Stimulated activated CD4-positive, alpha-beta T cell treated with anti-CD3 and anti-CD28 coated beads, Interleukin-12 subunit alpha, Interleukin-12 subunit beta, amount 100 ng/mL, for 24 hours (primary cell): Measurements from ENCODE around the gene DNAH3.
"Not testable (repeated sequence)": the region's sequence is repeated elsewhere in the genome, so short reads cannot be mapped to it uniquely, and the experiment has no call there.

Source experiments
- DNase-seq, 2 experiments: peaks; one replicate each; pipeline ENCODE4 v3.0.0-alpha.2; 2020; ENCODE audit warnings: low read depth in 2 of 2

The DNAH3 gene

DNA sequence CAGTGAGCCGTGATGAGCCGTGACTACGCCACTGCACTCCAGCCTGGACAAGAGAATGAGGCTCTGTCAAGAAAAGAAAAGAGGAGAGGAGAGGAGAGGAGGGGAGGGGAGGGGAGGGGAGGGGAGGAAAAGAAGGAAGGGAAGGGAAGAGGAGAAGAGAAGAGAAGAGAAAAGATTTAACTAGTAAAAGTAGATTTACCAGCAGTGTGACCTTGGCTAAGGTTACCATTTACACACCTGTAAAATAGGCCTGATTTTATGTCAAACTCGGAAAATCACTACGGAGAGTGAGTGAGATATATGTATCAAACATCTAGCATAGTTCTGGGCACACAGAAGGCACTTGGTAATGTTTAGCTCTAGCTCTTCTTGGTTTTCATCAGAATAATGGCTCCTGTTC is 140.8 kb downstream of the DNAH3 start:
- DNase-seq = no peak

- no peak for DNase-seq
These were observed 145.6 kb downstream of the DNAH3 start for GRCh38 chr16:21005008-21005407.

DNA sequence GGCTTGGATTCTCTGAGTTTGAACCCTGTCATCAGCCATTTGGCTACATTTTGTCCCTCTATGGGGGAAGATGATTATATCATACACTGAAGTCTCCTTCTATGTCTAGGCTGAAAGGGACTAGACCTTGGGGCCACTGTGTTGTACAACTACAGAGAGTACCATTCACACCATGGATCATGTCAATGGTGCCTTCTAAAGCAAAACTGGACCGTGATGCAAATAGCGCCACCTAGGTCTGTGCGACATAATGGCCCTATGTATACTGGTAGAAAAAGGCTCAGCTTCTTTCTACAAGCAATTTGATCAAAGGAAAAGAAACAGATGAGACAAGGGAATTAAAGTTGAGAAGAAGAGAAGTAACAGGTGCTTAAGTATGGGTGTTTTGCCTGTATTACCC is 149.4 kb downstream of the DNAH3 start:
- DNase-seq = peak in 1 of 2 experiments; percentile 11

DNA sequence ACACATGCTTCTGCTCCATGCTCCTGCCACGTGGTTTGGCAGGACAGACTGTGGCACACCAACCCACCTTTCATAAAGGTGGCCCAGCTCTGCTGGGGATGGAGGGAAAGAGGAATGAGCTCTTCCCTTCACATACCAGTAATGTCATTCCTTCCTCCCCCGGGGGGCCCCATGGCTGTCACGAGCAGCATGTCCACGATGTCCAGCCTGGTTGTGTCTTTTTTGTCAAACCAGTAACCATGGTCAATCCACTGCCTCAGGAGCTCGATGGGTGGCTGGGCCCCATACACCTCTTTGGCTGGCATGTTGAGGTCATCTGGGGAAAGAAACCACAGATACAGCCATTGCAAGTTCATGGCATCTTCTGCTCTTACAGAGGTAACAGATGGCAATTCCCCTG is 153.5 kb downstream of the DNAH3 start:
- no peak for DNase-seq

GRCh38 chr16:20995711-20996110 is 154.9 kb downstream of the DNAH3 start:
- no peak for DNase-seq

DNA sequence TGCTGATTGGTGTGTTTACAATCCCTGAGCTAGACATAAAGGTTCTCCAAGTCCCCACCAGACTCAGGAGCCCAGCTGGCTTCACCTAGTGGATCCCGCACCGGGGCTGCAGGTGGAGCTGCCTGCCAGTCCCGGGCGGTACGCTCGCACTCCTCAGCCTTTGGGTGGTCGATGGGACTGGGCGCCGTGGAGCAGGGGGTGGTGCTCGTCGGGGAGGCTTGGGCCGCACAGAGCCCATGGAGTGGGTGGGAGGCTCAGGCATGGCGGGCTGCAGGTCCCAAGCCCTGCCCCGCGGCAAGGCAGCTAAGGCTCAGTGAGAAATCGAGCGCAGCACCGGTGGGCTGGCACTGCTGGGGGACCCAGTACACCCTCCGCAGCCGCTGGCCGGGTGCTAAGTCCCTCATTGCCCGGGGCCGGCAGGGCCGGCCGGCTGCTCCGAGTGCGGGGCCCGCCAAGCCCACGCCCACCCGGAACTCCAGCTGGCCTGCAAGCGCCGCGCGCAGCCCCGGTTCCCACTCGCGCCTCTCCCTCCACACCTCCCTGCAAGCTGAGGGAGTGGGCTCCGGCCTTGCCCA is 161.1 kb downstream of the DNAH3 start:
- not testable (repeated sequence) for DNase-seq

- DNase-seq = no peak
These were observed 163.6 kb downstream of the DNAH3 start for GRCh38 chr16:20987049-20987448.

- DNase-seq = no peak
These were observed 166.6 kb downstream of the DNAH3 start for GRCh38 chr16:20984019-20984418.

DNA sequence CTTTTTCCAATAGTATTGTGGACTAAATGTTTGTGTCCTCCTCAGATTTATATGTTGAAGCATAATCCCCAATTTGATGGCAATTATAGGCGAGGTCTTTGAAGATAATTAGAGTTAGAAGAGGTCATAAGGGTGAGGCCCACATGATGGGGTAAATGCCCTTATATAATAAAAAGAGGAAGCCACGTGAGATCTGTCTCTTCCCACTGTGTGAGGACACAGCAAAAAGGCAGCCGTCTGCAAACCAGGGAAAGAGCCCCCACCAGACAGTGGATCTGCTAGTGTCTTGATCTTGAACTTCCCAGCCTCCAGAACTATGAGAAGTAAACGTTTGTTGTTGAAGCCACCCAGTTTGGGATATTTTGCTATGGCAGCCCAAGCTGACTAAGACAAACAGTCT is 174.1 kb downstream of the DNAH3 start:
- no peak for DNase-seq

DNA sequence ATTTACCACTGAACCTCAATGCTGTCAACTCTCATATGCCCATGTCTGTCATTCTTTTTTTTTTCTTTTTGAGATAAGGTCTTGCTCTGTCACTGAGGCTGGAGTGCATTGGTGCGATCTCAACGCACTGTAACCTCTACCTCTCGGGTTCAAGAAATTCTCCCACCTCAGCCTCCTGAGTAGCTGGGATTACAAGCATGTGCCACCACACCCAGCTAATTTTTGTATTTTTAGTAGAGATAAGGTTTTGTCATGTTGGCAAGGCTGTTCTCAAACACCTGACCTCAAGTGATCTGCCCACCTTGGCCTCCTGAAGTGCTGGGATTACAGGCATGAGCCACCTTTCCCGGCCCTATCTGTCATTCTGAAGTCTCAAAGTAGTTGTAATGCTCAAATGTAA is 177.4 kb downstream of the DNAH3 start:
- DNase-seq = not testable (repeated sequence)

GRCh38 chr16:20971401-20971800 is 179.2 kb downstream of the DNAH3 start:
- DNase-seq = no peak

GRCh38 chr16:20969386-20969785 is 181.3 kb downstream of the DNAH3 start:
- no peak for DNase-seq

- DNase-seq = no peak
These were observed 181.9 kb downstream of the DNAH3 start for GRCh38 chr16:20968765-20969164.

DNA sequence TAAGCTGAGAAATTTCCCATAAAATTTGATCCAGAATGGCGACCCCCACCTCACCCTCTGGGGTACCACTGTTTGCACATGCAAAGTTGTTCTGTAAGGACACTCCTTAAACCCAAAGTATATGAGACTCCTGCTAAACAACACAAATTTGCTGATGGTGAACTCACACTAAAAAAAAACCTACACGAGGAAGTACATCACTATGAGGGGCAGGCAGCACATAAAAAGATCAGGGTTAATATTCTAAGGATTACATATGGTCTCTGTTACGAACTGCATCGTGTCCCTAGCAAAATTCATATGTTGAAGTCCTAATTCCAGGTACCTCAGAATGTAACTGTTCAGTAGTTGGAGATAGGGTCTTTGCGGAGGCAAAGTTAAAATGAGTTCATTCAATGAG is 189.7 kb downstream of the DNAH3 start:
- DNase-seq = no peak

- no peak for DNase-seq
These were observed 193.5 kb downstream of the DNAH3 start for GRCh38 chr16:20957153-20957552.

- no peak for DNase-seq
These were observed 194.3 kb downstream of the DNAH3 start for GRCh38 chr16:20956319-20956718.

DNA sequence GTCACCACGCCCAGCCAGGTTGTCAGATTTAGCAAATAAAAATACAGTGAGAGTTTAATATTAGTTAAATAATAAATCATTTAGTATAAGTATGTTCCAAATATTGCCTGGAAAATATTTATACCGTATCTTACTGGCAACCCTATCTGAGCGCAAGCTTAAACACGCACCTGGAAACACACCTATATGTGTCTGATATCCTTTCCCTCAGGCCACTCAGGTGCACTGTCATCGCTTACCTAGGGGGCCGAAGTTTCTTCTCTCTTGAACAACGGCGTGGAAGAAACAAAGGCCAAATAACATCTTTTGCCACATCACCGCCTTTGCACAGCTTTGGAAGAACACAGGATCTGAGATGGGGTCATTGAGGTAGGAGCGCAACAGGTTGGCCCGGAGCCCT is 196.1 kb downstream of the DNAH3 start:
- DNase-seq = no peak

DNA sequence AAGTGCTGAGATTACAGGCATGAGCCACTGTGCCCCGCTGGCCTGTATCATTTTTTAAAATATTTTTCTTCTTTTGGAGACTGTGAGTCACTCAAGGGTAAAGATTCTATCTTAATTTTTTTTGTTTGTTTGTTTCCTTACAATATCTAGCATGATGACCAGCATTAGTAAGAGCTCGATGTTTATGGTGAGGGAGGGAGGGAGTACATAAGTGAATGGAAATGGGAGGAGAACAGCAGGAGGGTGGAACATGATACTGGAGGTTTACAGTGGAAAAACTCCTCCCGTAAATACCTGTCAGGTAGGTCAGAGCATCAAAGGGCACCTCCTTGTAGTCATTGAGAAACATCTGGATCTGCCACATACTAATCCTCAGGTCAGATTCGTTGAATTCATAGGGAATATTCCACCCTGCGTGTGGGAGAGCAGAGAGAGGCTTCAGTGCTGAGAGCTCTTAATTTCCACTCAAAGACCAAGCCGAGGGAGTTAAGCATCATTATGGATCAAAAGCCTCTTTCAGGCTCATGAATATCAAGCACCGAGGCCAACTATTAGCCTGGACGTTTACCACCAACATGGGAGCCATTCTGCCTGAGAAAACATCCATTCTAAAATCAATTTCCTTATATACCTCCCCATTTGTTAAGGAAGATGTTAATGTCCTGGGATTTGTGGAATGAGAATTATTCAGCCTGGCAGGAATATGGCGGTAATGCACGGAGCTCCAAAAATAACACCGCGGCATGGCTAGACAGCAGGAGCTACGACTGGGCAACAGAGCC is 198.3 kb downstream of the DNAH3 start:
- DNase-seq = no peak

- DNase-seq = no peak
These were observed 200.4 kb downstream of the DNAH3 start for GRCh38 chr16:20950294-20950693.

DNA sequence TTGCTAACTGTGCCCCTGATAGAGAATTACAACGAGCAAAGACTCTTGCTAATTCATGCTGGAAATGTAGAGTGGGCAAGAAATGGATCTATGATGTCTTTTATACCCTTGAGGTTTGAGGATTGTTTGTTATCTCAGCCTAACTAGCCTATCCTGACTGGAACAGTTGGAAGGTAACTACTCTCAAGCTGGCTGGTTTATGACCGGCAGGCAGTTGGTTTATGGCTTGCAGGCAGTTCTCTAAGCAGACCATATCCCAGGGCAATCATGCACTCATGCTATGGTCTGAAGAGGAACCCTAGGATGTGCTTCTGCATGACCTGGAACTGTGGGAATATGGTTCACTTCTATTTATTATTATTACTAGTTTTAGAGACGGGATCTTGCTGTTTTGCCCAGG is 201.0 kb downstream of the DNAH3 start:
- DNase-seq = no peak

DNA sequence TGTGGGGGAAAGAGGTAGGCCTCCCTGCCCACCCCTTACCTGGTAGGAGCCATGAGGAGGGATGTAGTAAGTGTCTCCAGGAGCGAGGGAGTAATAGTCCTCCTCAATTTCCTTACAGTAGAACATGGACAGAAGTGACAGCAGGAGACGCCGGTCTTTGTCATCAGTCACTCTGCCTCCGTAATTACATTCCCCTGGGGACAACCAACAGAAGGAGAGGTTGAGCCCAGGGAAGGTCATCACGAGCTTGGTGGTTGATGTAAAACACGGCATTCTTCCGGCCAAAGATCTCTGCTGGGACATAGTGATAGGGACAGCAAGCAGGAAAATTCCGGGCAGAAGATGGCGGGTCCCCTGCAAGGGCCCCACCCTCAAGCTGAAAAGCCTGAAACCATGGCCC is 202.2 kb downstream of the DNAH3 start:
- DNase-seq = no peak

DNA sequence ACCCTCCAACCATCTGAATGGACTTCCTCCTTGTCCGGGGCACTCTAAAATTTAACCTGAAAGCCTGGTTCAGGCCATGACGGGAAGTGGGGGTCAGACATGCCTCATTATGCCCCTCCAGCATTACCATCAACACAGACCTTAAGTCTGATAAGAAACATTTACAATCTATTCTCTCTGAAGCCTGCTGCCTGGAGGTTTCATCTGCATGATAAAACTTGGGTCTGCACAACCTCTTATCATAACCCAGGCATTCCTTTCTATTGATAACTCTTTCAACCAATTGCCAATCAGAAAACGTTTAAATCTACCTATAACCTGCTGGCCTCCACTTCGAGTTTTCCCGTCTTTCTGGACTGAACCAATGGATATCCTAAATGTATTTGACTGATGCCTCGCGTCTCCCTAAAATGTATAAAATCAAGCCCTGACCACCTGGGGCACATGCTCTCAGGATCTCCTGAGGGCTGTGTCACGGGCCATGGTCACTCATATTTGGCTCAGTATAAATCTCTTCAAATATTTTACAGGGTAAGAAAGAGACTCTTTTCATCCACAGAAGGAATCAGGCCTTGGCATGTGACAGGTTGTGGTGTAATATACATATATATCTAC is 204.5 kb downstream of the DNAH3 start:
- DNase-seq = no peak

DNA sequence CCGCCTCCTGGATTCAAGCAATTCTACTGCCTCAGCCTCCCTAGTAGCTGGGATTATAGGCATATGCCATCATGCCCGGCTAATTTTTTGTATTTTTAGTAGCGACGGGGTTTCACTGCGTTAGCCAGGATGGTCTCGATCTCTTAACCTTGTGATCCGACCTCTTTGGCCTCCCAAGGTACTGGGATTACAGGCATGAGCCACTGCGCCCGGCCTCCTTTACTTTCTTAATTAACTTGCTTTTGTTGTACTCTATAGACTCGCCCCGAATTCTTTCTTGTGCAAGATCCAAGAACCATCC is 205.1 kb downstream of the DNAH3 start:
- not testable (repeated sequence) for DNase-seq
